Muscle of leg (tissue), 11 donors: ENCODE results near the gene MZT2A. TPM values are rescaled to one million over a fixed set of nuclear protein-coding genes. Genes with fewer than 3 reads are reported as not detected.
"Not testable (repeated sequence)": the region's sequence is repeated elsewhere in the genome, so short reads cannot be mapped to it uniquely, and the experiment has no call there.

Experiments used
- DNase-seq: peaks from one replicate; pipeline ENCODE4 v3.0.0; 2013
- H3K27ac ChIP-seq: one replicate; pipeline ENCODE4 v1.5.1; 2013; ENCODE audit warnings: mild to moderate bottlenecking, low read length, control low read depth
- H3K27me3 ChIP-seq: one replicate; pipeline ENCODE4 v1.6.1; 2013; ENCODE audit warnings: low read length; ENCODE audit not compliant: control insufficient read depth, insufficient read depth
- H3K36me3 ChIP-seq: one replicate; pipeline ENCODE4 v1.6.1; 2013; ENCODE audit warnings: low read length; ENCODE audit not compliant: control insufficient read depth, insufficient read depth
- H3K4me1 ChIP-seq: one replicate; pipeline ENCODE4 v1.6.1; 2013; ENCODE audit warnings: low read length; ENCODE audit not compliant: control insufficient read depth, insufficient read depth
- H3K4me3 ChIP-seq: one replicate; pipeline ENCODE4 v1.5.1; 2013; ENCODE audit warnings: low read length, control low read depth
- H3K9me3 ChIP-seq: replicated peaks from 2 replicates; pipeline ENCODE4 v1.6.1; 2013; ENCODE audit warnings: low read depth, low read length; ENCODE audit not compliant: control insufficient read depth
- WGBS: methylation state at CpG from one replicate; pipeline ENCODE4 v1.1.5; 2013; ENCODE audit warnings: missing lambda C conversion rate; ENCODE audit not compliant: insufficient coverage; 5-methylcytosine and 5-hydroxymethylcytosine counted together
- polyA plus RNA-seq, 8 donors: library from polyadenylated mRNA; unstranded; fragments of 120-200 nt; gene quantifications; one replicate each; pipeline versions ENCODE4 v1.2.1 to v1.2.3, GENCODE V29; 2013; ENCODE audit warnings: inconsistent platforms in 1 of 8, low replicate concordance in 1 of 8; ENCODE audit not compliant: insufficient read length in 8 of 8, insufficient read depth in 1 of 8
- total RNA-seq: library from RNA; stranded (reverse); fragments of 120-200 nt; gene quantifications from one replicate; pipeline ENCODE4 v1.2.4, GENCODE V29; 2013

MZT2A gene
- total and polyA plus RNA-seq, 9 donors, result 39.1 to 67.6 (median 56.5) TPM

DNA sequence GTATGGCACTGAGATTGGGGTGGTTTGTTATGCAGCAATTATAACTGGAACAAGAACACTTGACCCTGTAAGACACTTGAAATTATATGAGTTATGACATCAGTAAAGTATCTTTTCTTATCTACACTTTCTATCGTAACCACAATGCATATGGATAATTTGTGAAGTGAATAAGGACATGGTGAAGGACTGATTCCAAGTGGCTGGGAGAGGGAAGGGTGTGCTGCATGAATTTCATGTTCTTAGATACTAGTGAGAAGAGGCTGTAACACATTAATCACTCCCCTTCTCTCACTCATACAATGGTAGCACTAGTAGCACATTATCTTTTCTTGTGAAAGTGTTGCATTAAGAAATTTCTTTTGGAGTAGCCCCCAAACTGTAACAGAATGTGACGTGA lies 37.3 kb downstream of the MZT2A start:
- H3K27ac ChIP-seq, H3K27me3 ChIP-seq, DNase-seq, H3K9me3 ChIP-seq, H3K36me3 ChIP-seq, H3K4me1 ChIP-seq, H3K4me3 ChIP-seq: not testable (repeated sequence)
- WGBS, result no CpG with 5 or more reads among the region's 2 CpGs

DNA sequence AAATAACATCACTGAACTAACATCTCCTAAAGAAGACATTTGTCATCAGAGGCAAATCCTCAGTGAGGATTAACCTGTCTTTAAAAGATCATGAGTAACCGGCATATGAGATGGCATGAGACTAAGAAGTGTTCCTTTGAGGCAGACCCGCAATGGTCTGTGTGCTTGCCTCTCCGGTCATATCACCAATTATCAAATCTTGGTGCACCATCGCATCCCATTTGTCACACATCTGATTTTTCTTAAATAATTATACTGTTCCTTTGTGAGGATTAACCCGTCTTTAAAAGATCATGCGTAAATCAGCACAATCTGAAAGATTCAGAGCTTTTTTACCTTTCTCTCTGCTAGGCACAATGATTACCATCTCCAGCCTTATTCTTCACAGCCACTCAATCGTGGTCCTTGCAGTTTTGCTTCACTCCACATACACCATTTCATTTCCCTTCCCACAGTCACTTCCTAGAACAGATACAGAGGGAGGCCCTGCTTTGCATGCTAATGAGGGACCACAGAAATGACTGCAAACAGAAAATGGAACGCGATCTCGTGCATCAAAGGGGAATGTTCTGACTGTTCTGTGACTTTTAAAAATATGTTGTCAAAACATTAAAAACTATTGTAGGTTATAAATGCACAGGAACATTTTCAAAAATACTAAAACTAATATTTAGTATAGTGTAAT lies 40.8 kb downstream of the MZT2A start:
- H3K4me3 ChIP-seq, H3K27me3 ChIP-seq, H3K9me3 ChIP-seq, H3K27ac ChIP-seq, H3K36me3 ChIP-seq, H3K4me1 ChIP-seq, DNase-seq: not testable (repeated sequence)
- WGBS, result no CpG with 5 or more reads among the region's 10 CpGs

DNA sequence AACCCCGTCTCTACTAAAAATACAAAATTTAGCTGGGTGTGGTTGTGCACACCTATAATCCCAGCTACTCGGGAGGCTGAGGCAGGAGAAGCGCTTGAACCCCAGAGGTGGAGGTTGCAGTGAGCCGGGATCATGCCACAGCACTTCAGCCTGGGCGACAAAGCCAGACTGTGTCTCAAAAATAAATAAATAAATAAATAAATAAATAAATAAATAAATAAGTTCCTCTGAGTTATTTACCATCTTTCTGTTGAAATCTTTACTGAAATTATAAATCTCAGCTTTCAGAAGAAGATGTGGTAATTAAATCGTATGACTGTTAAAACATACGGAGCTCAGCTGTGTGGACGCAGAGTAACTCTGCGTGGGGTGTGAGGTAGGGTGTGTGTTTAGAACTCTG lies 44.2 kb downstream of the MZT2A start:
- not testable (repeated sequence) for H3K4me3 ChIP-seq, H3K27ac ChIP-seq, H3K4me1 ChIP-seq, H3K27me3 ChIP-seq, H3K36me3 ChIP-seq, H3K9me3 ChIP-seq, DNase-seq
- no CpG with 5 or more reads among the region's 9 CpGs for WGBS

DNA sequence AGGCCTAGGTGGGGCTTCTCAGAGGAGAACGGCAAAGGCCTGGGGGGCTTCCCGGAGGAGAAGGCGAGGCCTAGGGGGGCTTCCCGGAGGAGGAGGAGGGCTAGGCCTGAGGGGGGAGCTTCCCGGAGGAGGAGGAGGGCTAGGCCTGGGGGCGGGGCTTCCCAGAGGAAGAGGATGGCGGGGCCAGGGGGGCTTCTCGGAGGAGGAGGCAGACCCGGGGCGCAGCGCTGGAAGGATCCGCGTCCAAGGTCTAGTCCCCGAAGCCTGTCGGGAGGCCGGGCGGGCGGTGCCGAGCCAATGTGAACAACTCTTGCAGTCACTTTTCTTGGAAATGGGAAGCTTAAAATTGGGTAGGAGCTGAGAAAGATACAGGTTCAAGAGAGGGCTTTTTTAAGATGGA lies 46.3 kb downstream of the MZT2A start:
- DNase-seq, result no peak
- H3K4me1 ChIP-seq, result no peaks in the 10 kb centered on the region
- no peak overlapping the region for H3K27ac ChIP-seq
- H3K4me3 ChIP-seq, result no peak overlapping the region
- 90% methylated on average over 15 of the region's 19 CpGs for WGBS
- no peaks in the 10 kb centered on the region for H3K27me3 ChIP-seq
- no peaks in the 10 kb centered on the region for H3K36me3 ChIP-seq
- no peaks in the 10 kb centered on the region for H3K9me3 ChIP-seq

DNA sequence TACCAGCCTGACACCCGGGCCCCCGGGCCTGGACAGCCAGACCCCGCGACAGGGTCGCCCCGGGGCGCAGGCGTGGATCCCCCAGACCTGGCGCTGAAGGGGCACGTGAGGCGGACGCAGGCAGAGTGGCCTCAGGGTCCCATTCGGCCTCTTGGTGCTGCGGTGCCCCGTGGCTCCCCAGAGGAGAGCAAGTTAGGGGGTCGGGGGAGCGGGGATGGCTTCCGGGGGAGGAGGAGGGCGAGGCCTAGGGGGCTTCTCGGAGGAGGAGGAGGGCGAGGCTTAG lies 46.7 kb downstream of the MZT2A start:
- H3K27ac ChIP-seq, H3K9me3 ChIP-seq, DNase-seq, H3K27me3 ChIP-seq, H3K36me3 ChIP-seq, H3K4me3 ChIP-seq, H3K4me1 ChIP-seq: not testable (repeated sequence)
- WGBS, result 100% methylated on average over 10 of the region's 21 CpGs

DNA sequence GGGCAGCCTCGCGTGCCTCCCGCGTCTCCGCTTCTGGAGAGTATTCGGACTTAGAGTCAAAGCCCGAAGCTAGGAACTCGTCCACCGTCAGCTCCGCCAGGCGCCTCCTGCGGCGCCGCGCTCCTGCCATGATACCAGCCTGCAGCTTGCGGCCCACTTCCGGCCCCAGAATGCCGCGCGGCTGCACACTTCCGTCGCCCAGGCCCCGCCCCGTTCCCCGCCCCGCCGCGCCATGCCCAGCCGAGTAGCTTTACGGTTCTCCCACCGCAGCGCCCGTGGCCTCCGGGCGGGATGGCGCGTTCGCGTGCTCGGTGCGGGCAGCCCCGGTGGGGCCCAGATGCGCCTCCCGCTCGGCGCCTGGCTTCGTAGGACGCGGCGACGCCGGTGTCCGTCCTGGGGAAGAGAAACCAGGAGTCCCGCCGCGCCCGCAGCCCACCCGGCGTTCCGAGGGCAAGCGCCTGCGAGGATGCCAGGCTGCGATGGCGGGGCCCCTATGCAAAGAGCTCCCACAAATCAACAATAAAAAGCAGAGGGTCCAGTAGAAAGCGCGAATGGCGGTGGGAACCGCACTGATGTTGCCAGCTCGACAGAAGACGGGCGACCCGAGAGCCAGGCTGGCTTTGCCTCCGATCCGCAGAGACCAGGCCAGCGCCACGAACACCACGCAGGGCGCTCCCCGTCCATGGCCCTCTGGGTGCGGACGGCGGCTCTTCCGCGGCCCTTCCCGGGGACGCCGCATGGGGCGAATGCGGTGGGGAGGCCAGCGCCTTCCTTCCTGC lies 47.3 kb downstream of the MZT2A start:
- WGBS, result 90% methylated on average over 74 of the region's 90 CpGs
- not testable (repeated sequence) for DNase-seq, H3K27me3 ChIP-seq, H3K4me3 ChIP-seq, H3K9me3 ChIP-seq, H3K36me3 ChIP-seq, H3K4me1 ChIP-seq, H3K27ac ChIP-seq

DNA sequence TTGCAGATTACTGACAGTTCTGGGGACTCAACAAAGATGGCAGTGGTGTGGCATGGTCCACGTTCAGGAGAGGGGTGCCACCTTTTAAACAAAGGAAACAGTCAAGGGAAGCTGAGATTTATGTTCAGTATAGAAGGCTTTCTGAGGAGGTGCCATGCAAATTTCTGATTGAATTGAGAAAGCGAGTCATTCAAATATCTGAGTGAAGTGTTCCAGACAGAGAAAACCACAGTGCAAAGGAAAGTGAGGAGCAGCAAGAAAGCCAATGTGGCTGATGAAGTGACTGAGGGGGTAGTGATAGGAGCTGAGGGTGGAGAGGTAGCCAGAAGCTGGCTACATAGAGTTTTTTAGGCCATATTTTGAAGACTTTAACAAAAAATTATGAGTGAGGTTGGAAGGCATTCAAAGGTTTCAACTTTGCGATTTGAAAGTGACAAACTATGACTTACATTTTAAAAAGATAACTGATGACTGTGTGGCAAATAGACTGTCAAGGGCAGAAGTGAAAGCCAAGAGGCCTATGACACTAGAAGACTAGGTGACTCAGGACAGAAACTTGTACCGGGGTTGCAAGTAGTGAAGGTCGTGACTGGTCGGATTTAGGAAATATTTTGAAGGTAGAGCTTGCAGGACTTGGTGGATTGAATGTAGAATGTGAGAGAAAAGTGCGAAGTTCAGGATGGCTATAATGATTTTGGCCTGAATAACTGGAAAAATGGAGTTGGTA lies 51.3 kb downstream of the MZT2A start:
- H3K4me1 ChIP-seq, DNase-seq, H3K9me3 ChIP-seq, H3K36me3 ChIP-seq, H3K27me3 ChIP-seq, H3K27ac ChIP-seq, H3K4me3 ChIP-seq: not testable (repeated sequence)
- WGBS, result 81% methylated on average over 4 of the region's 7 CpGs

Other genes with a start within 250 kb of the MZT2A start
- gene RAB6D, start 128.2 kb downstream of the MZT2A start, total RNA-seq, result 0.09 TPM
- 1 to 10 TPM; 1.2 to 1.8 (median 1.4) TPM for gene RAB6D, start 128.2 kb downstream of the MZT2A start, polyA plus RNA-seq
- gene TUBA3D, start 16.3 kb downstream of the MZT2A start, total RNA-seq, result not detected
- gene TUBA3D, start 16.3 kb downstream of the MZT2A start, polyA plus RNA-seq, result under 1 TPM; 0.11 to 0.63 (median 0.45) TPM
- 2.5 TPM for gene CCDC74A, start 35.5 kb upstream of the MZT2A start, total RNA-seq
- gene CCDC74A, start 35.5 kb upstream of the MZT2A start, polyA plus RNA-seq, result 1 to 10 TPM; 1.0 to 4.0 (median 2.4) TPM